GM23338 (cell line): ENCODE measurements around the gene SMPD4. TPM values are rescaled to one million over a fixed set of nuclear protein-coding genes. Genes with fewer than 3 reads are reported as not detected.
"Not testable (repeated sequence)": the region's sequence is repeated elsewhere in the genome, so short reads cannot be mapped to it uniquely, and the experiment has no call there.

ENCODE experiments used
- ATAC-seq: fragments of 200-7000 bp; cut with Tn5 transposase; 3 replicates; pipeline ENCODE4 v1.9.1; 2020
- DNase-seq: peaks from one replicate; pipeline ENCODE4 v3.0.0-alpha.2; 2015; ENCODE audit warnings: low spot score
- H2AFZ ChIP-seq: fragments of 200-600 bp; sonication (generic); 2 replicates; pipeline ENCODE4 v1.8.0; 2016; ENCODE audit warnings: antibody characterized with exemption, mild to moderate bottlenecking, moderate library complexity
- H3F3A ChIP-seq: fragments of 200-600 bp; sonication (generic); replicated peaks from 2 replicates; pipeline ENCODE4 v1.8.0; 2017; ENCODE audit warnings: antibody characterized with exemption, mixed run types, low read depth
- H3K27ac ChIP-seq: fragments of 200-600 bp; sonication (generic); 2 replicates; pipeline ENCODE4 v1.6.1; 2016; ENCODE audit warnings: low read depth
- H3K27me3 ChIP-seq: fragments of 200-600 bp; sonication (generic); 2 replicates; pipeline ENCODE4 v1.8.0; 2016; ENCODE audit warnings: mild to moderate bottlenecking, mixed run types, moderate library complexity; ENCODE audit not compliant: insufficient read depth
- H3K36me3 ChIP-seq: fragments of 200-600 bp; sonication (generic); 2 replicates; pipeline ENCODE4 v1.8.0; 2016; ENCODE audit warnings: mild to moderate bottlenecking; ENCODE audit not compliant: insufficient read depth
- H3K4me1 ChIP-seq: fragments of 200-600 bp; sonication (generic); 2 replicates; pipeline ENCODE4 v1.8.0; 2016; ENCODE audit warnings: mild to moderate bottlenecking, moderate library complexity; ENCODE audit not compliant: insufficient read depth
- H3K4me2 ChIP-seq: fragments of 200-600 bp; sonication (generic); 2 replicates; pipeline ENCODE4 v1.7.1; 2017; ENCODE audit warnings: mixed run types
- H3K4me3 ChIP-seq: fragments of 200-600 bp; sonication (generic); 2 replicates; pipeline ENCODE4 v1.6.1; 2016; ENCODE audit warnings: mixed run types
- H3K79me2 ChIP-seq: fragments of 200-600 bp; sonication (generic); replicated peaks from 2 replicates; pipeline ENCODE4 v1.8.0; 2017; ENCODE audit warnings: mild to moderate bottlenecking; ENCODE audit not compliant: insufficient read depth
- H3K9me2 ChIP-seq: fragments of 200-600 bp; sonication (generic); 2 replicates; pipeline ENCODE4 v1.8.0; 2017; ENCODE audit not compliant: insufficient read depth
- H4K20me1 ChIP-seq: fragments of 200-600 bp; sonication (generic); replicated peaks from 2 replicates; pipeline ENCODE4 v1.8.0; 2017; ENCODE audit warnings: mild to moderate bottlenecking; ENCODE audit not compliant: insufficient read depth
- H3K27ac Mint-ChIP-seq: 2 replicates; pipeline ENCODE4 v1.8.0; 2020; ENCODE audit warnings: inconsistent platforms, mild to moderate bottlenecking, moderate library complexity, mixed read lengths
- H3K27me3 Mint-ChIP-seq: 3 replicates; pipeline ENCODE4 v1.8.0; 2022; ENCODE audit warnings: low read depth, mild to moderate bottlenecking, moderate library complexity, mixed read lengths, inconsistent platforms; ENCODE audit not compliant: insufficient read depth, poor library complexity
- H3K36me3 Mint-ChIP-seq: 3 replicates; pipeline ENCODE4 v1.8.0; 2021; ENCODE audit warnings: low read depth, mild to moderate bottlenecking, inconsistent platforms, moderate library complexity, mixed read lengths
- H3K4me1 Mint-ChIP-seq: 3 replicates; pipeline ENCODE4 v1.8.0; 2020; ENCODE audit warnings: mild to moderate bottlenecking, inconsistent platforms, mixed read lengths
- H3K4me3 Mint-ChIP-seq: 3 replicates; pipeline ENCODE4 v1.8.0; 2021; ENCODE audit warnings: moderate library complexity, mild to moderate bottlenecking, inconsistent platforms, mixed read lengths
- H3K9me3 Mint-ChIP-seq: 3 replicates; pipeline ENCODE4 v1.8.0; 2020; ENCODE audit warnings: moderate library complexity, mild to moderate bottlenecking, inconsistent platforms, mixed read lengths
- EZH2 ChIP-seq: fragments of 200-600 bp; sonication (generic); IDR thresholded peaks from one replicate; pipeline ENCODE4 v1.8.0; 2017; ENCODE audit warnings: antibody characterized with exemption, mild to moderate bottlenecking, low read depth; ENCODE audit not compliant: unreplicated experiment
- EZH2phosphoT487 ChIP-seq: fragments of 200-600 bp; sonication (generic); IDR thresholded peaks from one replicate; pipeline ENCODE4 v1.8.1; 2018; ENCODE audit warnings: antibody characterized with exemption; ENCODE audit not compliant: unreplicated experiment
- REST ChIP-seq: IDR thresholded peaks from one replicate; pipeline ENCODE4 v1.6.1; 2018; ENCODE audit warnings: antibody characterized with exemption; ENCODE audit not compliant: unreplicated experiment
- STAT1 ChIP-seq: IDR thresholded peaks from one replicate; pipeline ENCODE4 v1.6.1; 2016; ENCODE audit warnings: antibody characterized with exemption; ENCODE audit not compliant: unreplicated experiment
- polyA plus RNA-seq: library from polyadenylated mRNA; unstranded; fragments of >200 nt; fragmentation: Nextera tagmentation; extraction: Ambion mirVana; gene quantifications from 2 replicates; pipeline ENCODE4 v1.2.1, GENCODE V29; 2016
- total RNA-seq: library from RNA; depleted of rRNA; stranded (reverse); fragments of >200 nt; shearing (Covaris generic); gene quantifications from 2 replicates; pipeline ENCODE4 v1.2.3, GENCODE V29; 2014

SMPD4 gene
- total and polyA plus RNA-seq, 2 experiments from 2014 or later: 44.2 to 98.6 TPM

GRCh38 chr2:130152816-130153595 lies 28.4 kb downstream of the SMPD4 start:
- Histone ChIP-seq H4K20me1 (no peaks in the 10 kb centered on the region), H3K36me3 (no peaks in the 10 kb centered on the region), H3K27ac (no peak overlapping the region), H2AFZ (no peak overlapping the region), H3F3A (no peaks in the 10 kb centered on the region), H3K79me2 (no peaks in the 10 kb centered on the region), H3K9me2 (no peaks in the 10 kb centered on the region), H3K4me3 (no peak overlapping the region), H3K4me1 (no peaks in the 10 kb centered on the region), H3K27me3 (no peaks in the 10 kb centered on the region), H3K4me2 (no peak overlapping the region)
- DNase-seq (no peak), ATAC-seq (no peak)
- Mint-ChIP-seq H3K9me3 (no peaks in the 10 kb centered on the region), H3K27me3 (peaks cover 5% of the 10 kb centered on the region), H3K4me1 (no peaks in the 10 kb centered on the region; the same call in 1 of the 3 replicates), H3K27ac (no peak overlapping the region), H3K4me3 (no peak overlapping the region), H3K36me3 (peaks cover 21% of the 10 kb centered on the region)
- TF ChIP-seq EZH2phosphoT487 (no peak), REST (no peak), EZH2 (no peak), STAT1 (no peak)

- H3K4me1 Mint-ChIP-seq: not testable (repeated sequence)
Observed at GRCh38 chr2:130152136-130152815, 29.1 kb downstream of the SMPD4 start.

DNA sequence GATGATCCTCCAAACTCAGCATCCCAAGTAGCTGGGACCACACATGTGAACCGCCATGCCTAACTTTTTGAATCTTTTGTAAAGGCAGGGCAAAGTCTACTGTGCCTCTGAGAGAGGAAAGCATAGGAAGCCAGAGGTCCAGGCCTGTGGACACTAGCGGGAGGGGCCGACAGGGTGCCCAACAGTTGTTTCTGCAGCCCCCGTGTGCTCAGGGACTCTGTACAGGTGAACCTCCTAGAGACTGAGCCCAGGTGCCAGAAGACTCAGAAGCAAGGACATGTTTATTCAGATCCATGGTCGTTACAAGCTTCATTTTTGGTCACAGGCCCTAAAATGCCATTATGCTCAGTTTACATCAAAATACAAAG lies 30.3 kb downstream of the SMPD4 start:
- H3F3A ChIP-seq, H4K20me1 ChIP-seq, H3K4me1 Mint-ChIP-seq, H3K79me2 ChIP-seq, H3K9me3 Mint-ChIP-seq, H3K4me3 ChIP-seq, H3K36me3 ChIP-seq, H3K27me3 Mint-ChIP-seq, H3K4me2 ChIP-seq, H3K4me1 ChIP-seq, H3K4me3 Mint-ChIP-seq, H2AFZ ChIP-seq, ATAC-seq, DNase-seq, H3K27ac ChIP-seq, H3K9me2 ChIP-seq, H3K27ac Mint-ChIP-seq, H3K27me3 ChIP-seq: not testable (repeated sequence)
- peaks cover 21% of the 10 kb centered on the region for H3K36me3 Mint-ChIP-seq

More at GRCh38 chr2:130152136-130152815, 29.1 kb downstream of the SMPD4 start:
- H3K4me3 Mint-ChIP-seq, H3K36me3 ChIP-seq, ATAC-seq, H3K79me2 ChIP-seq, H3K4me2 ChIP-seq, H3K27me3 Mint-ChIP-seq, H3F3A ChIP-seq, H3K4me3 ChIP-seq, H3K27ac Mint-ChIP-seq, H2AFZ ChIP-seq, H3K9me3 Mint-ChIP-seq, H4K20me1 ChIP-seq, H3K27me3 ChIP-seq, H3K9me2 ChIP-seq, H3K4me1 ChIP-seq, DNase-seq, H3K27ac ChIP-seq: not testable (repeated sequence)
- peaks cover 21% of the 10 kb centered on the region for H3K36me3 Mint-ChIP-seq
